IMR-90 (cell line): ENCODE results near the gene ZNF519. TPM values are rescaled to one million over a fixed set of nuclear protein-coding genes. Genes with fewer than 3 reads are reported as not detected.

Experiments used
- ATAC-seq: fragments of 200-7000 bp; cut with Tn5 transposase; 2 replicates; pipeline ENCODE4 v1.9.1; 2020; ENCODE audit warnings: low read depth, mild to moderate bottlenecking, moderate library complexity
- BruUV-seq: library from RNA; stranded (reverse); fragments of 400-500 nt; replicated peaks from 2 replicates; lab custom pipeline; 2021; lab: Mats Ljungman, UMichigan
- CTCF ChIA-PET: fragments of 300-600 bp; formaldehyde crosslinking; extraction: SDS; loops from one replicate; lab custom pipeline; 2021; ENCODE audit warnings: antibody characterized with exemption; lab: Yijun Ruan, JAX
- POLR2A ChIA-PET: fragments of 300-600 bp; sonication (Branson Sonifier 250); formaldehyde crosslinking; loops from one replicate; lab custom pipeline; 2022; ENCODE audit warnings: antibody characterized with exemption; ENCODE audit not compliant: unreplicated experiment; lab: Charles Lee
- DNase-seq: peaks from one replicate; pipeline ENCODE4 v3.0.0; 2013
- H2AFZ ChIP-seq: replicated peaks from 2 replicates; pipeline ENCODE3; 2013; ENCODE audit warnings: low read length, mild to moderate bottlenecking; ENCODE audit not compliant: poor library complexity
- H2AK5ac ChIP-seq: 2 replicates; pipeline ENCODE4 v1.6.1; 2013; ENCODE audit warnings: low read depth, low read length, inconsistent platforms
- H2AK9ac ChIP-seq: replicated peaks from 2 replicates; pipeline ENCODE3; 2013; ENCODE audit warnings: mild to moderate bottlenecking, low read depth, low read length, moderate library complexity; ENCODE audit not compliant: poor library complexity
- H2BK120ac ChIP-seq: 2 replicates; pipeline ENCODE4 v1.6.1; 2013; ENCODE audit warnings: low read depth, low read length, inconsistent platforms
- H2BK15ac ChIP-seq: 3 replicates; pipeline ENCODE4 v1.6.1; 2013; ENCODE audit warnings: low read depth, low read length, inconsistent platforms
- H2BK20ac ChIP-seq: 2 replicates; pipeline ENCODE4 v1.6.1; 2013; ENCODE audit warnings: low read depth, mild to moderate bottlenecking, inconsistent platforms, low read length, moderate library complexity
- H2BK5ac ChIP-seq: 2 replicates; pipeline ENCODE4 v1.6.1; 2013; ENCODE audit warnings: mild to moderate bottlenecking, low read depth, low read length, inconsistent platforms; ENCODE audit not compliant: poor library complexity, severe bottlenecking
- H3K14ac ChIP-seq: replicated peaks from 2 replicates; pipeline ENCODE4 v1.6.1; 2013; ENCODE audit warnings: low read depth, low read length, inconsistent platforms
- H3K18ac ChIP-seq: 2 replicates; pipeline ENCODE4 v1.6.1; 2013; ENCODE audit warnings: low read depth, low read length, control low read depth
- H3K23ac ChIP-seq: 2 replicates; pipeline ENCODE4 v1.6.1; 2013; ENCODE audit warnings: low read depth, low read length, inconsistent platforms
- H3K27ac ChIP-seq: 2 replicates; pipeline ENCODE4 v1.5.1; 2013; ENCODE audit warnings: mild to moderate bottlenecking, control low read depth, low read length; ENCODE audit not compliant: insufficient read depth
- H3K27me3 ChIP-seq: 2 replicates; pipeline ENCODE4 v1.6.1; 2013; ENCODE audit warnings: low read length; ENCODE audit not compliant: control insufficient read depth, insufficient read depth
- H3K36me3 ChIP-seq: 2 replicates; pipeline ENCODE4 v1.6.1; 2013; ENCODE audit warnings: low read length, mixed read lengths; ENCODE audit not compliant: control insufficient read depth, insufficient read depth
- H3K4ac ChIP-seq: 2 replicates; pipeline ENCODE4 v1.6.1; 2013; ENCODE audit warnings: low read depth, low read length, inconsistent platforms
- H3K4me1 ChIP-seq: 2 replicates; pipeline ENCODE4 v1.6.1; 2013; ENCODE audit warnings: low read length, mixed read lengths; ENCODE audit not compliant: control insufficient read depth, insufficient read depth
- H3K4me2 ChIP-seq: 2 replicates; pipeline ENCODE4 v1.6.1; 2013; ENCODE audit warnings: low read depth, mild to moderate bottlenecking, control low read depth, low read length, moderate library complexity
- H3K4me3 ChIP-seq: 2 replicates; pipeline ENCODE4 v1.5.1; 2013; ENCODE audit warnings: low read depth, mild to moderate bottlenecking, control low read depth, low read length, moderate library complexity; ENCODE audit not compliant: insufficient read depth
- H3K56ac ChIP-seq: 2 replicates; pipeline ENCODE4 v1.6.1; 2013; ENCODE audit warnings: low read length, inconsistent platforms; ENCODE audit not compliant: insufficient read depth; ENCODE audit errors: extremely low read depth
- H3K79me1 ChIP-seq, 2 experiments: 2 replicates each; pipeline ENCODE4 v1.6.1; 2013; ENCODE audit warnings: low read length in 2 of 2, inconsistent platforms in 1 of 2, low read depth in 1 of 2
- H3K9ac ChIP-seq: 2 replicates; pipeline ENCODE4 v1.6.1; 2013; ENCODE audit warnings: low read depth, low read length, control low read depth
- H3K9me1 ChIP-seq: 2 replicates; pipeline ENCODE4 v1.6.1; 2013; ENCODE audit warnings: low read length, inconsistent platforms; ENCODE audit not compliant: insufficient read depth
- H3K9me3 ChIP-seq: 2 replicates; pipeline ENCODE4 v1.6.1; 2013; ENCODE audit warnings: low read length; ENCODE audit not compliant: control insufficient read depth, insufficient read depth
- H4K20me1 ChIP-seq: 2 replicates; pipeline ENCODE4 v1.6.1; 2013; ENCODE audit warnings: low read length, inconsistent platforms; ENCODE audit not compliant: insufficient read depth
- H4K5ac ChIP-seq: 2 replicates; pipeline ENCODE4 v1.6.1; 2013; ENCODE audit warnings: mild to moderate bottlenecking, low read depth, low read length, control low read depth
- H4K8ac ChIP-seq, 2 experiments: 2 replicates each; pipeline ENCODE4 v1.6.1; 2013; ENCODE audit warnings: low read depth in 2 of 2, low read length in 2 of 2, control low read depth in 1 of 2, inconsistent platforms in 1 of 2
- H4K91ac ChIP-seq: 2 replicates; pipeline ENCODE4 v1.6.1; 2013; ENCODE audit warnings: low read depth, low read length, inconsistent platforms; ENCODE audit not compliant: insufficient read depth
- CTCF ChIP-seq: conservative IDR thresholded peaks from 2 replicates; pipeline ENCODE4 v1.5.1; 2012; ENCODE audit warnings: mild to moderate bottlenecking, low read depth, low read length, improper control_type of control experiment
- MAFK ChIP-seq: IDR thresholded peaks from 2 replicates; pipeline ENCODE4 v1.6.1; 2012; ENCODE audit warnings: low read depth, low read length, improper control_type of control experiment
- MAZ ChIP-seq: IDR thresholded peaks from 2 replicates; pipeline ENCODE4 v1.6.1; 2012; ENCODE audit warnings: low read depth, mild to moderate bottlenecking, low read length, improper control_type of control experiment, moderate library complexity, borderline replicate concordance
- RFX5 ChIP-seq: IDR thresholded peaks from 2 replicates; pipeline ENCODE4 v1.8.0; 2012; ENCODE audit warnings: low read depth, mild to moderate bottlenecking, low read length, moderate library complexity
- WGBS, 2 experiments: methylation state at CpG; one replicate each; pipeline versions ENCODE4 v1.1.5 to v1.1.7; 2013; ENCODE audit warnings: missing lambda C conversion rate in 2 of 2; ENCODE audit not compliant: insufficient read length in 1 of 2; ENCODE audit errors: extremely low coverage in 2 of 2; 5-methylcytosine and 5-hydroxymethylcytosine counted together
- dilution Hi-C: fragments of 300-500 bp; cut with HindIII; formaldehyde crosslinking; loops from one replicate; pipeline ENCODE4 v1.14.3; 2018; ENCODE audit warnings: low sequenced_read_pairs; ENCODE audit not compliant: unreplicated experiment
- in situ Hi-C: fragments of 300-500 bp; cut with MboI; formaldehyde crosslinking; loops from 3 replicates; pipeline ENCODE4 v1.14.3; 2019; ENCODE audit warnings: low sequenced_read_pairs, inconsistent platforms, mixed read lengths
- intact Hi-C: fragments of 100-400 bp; cut with micrococcal nuclease; formaldehyde crosslinking; loops from 2 replicates; pipeline ENCODE4 v1.10.0; 2022
- polyA plus RNA-seq, 3 experiments: library from polyadenylated mRNA; depleted of rRNA; stranded (reverse); fragments of >200 nt; gene quantifications; 2 replicates each; pipeline ENCODE4 v1.2.3, GENCODE V29; 2012; ENCODE audit warnings: low replicate concordance in 1 of 3
- total RNA-seq: library from RNA; depleted of rRNA; stranded (reverse); fragments of >200 nt; gene quantifications from 2 replicates; pipeline ENCODE4 v1.2.3, GENCODE V29; 2012

Gene ZNF519
- total and polyA plus RNA-seq, 2 of the 4 experiments (the other 2 are of a cell fraction), result 2.3 to 4.7 TPM

GRCh38 chr18:14092625-14093306 is 39.5 kb downstream of the ZNF519 start:
- 100% methylated on average over 1 of the region's 7 CpGs; no CpG with 5 or more reads in 1 of the 2 experiments for WGBS, 2 experiments
- ATAC-seq (no peak), DNase-seq (no peak)
- H3K27me3 ChIP-seq, result no peaks in the 10 kb centered on the region
- ChIA-PET POLR2A (no interaction called here), CTCF (no interaction called here)
- H4K91ac ChIP-seq, result no peak overlapping the region
- H3K79me1 ChIP-seq, result no peaks in the 10 kb centered on the region
- intact Hi-C loops, result no loop called here
- H4K8ac ChIP-seq, result no peak overlapping the region
- no peak overlapping the region for H3K23ac ChIP-seq
- H2BK120ac ChIP-seq, result no peak overlapping the region
- no peak overlapping the region for H3K4ac ChIP-seq
- no peak overlapping the region for H3K56ac ChIP-seq
- BruUV-seq, result no TSS peak
- H3K4me2 ChIP-seq, result no peak overlapping the region
- H2BK15ac ChIP-seq, result no peak overlapping the region
- H3K9ac ChIP-seq, result no peak overlapping the region
- TF ChIP-seq RFX5, result no peak
- TF ChIP-seq MAZ, result no peak
- peak; percentile 57 for TF ChIP-seq MAFK
- TF ChIP-seq CTCF, result no peak
- no peaks in the 10 kb centered on the region for H3K9me3 ChIP-seq
- H4K20me1 ChIP-seq, result no peaks in the 10 kb centered on the region
- H3K4me1 ChIP-seq, result no peaks in the 10 kb centered on the region
- in situ Hi-C loops, result no loop called here
- H3K27ac ChIP-seq, result no peak overlapping the region
- no peak overlapping the region for H2BK5ac ChIP-seq
- H3K14ac ChIP-seq, result no peak overlapping the region
- H3K36me3 ChIP-seq, result no peaks in the 10 kb centered on the region
- H3K9me1 ChIP-seq, result no peaks in the 10 kb centered on the region
- no peak overlapping the region for H3K18ac ChIP-seq
- H2AK5ac ChIP-seq, result no peak overlapping the region
- H2AFZ ChIP-seq, result no peak overlapping the region
- dilution Hi-C loops, result no loop called here
- no peak overlapping the region for H4K5ac ChIP-seq
- H2BK20ac ChIP-seq, result no peak overlapping the region
- no peak overlapping the region for H3K4me3 ChIP-seq
- H2AK9ac ChIP-seq, result no peak overlapping the region
